ENCODE results near the gene ANKRD55. TPM values are rescaled to one million over a fixed set of nuclear protein-coding genes. Genes with fewer than 3 reads are reported as not detected.

ANKRD55 gene
- total RNA-seq, 1 experiment from 2014 or later: not detected

GRCh38 chr5:56064984-56065383 lies 168.1 kb downstream of the ANKRD55 start:
- DNase-seq: no peak
- Histone ChIP-seq H3K27ac (no peak overlapping the region), H3K4me3 (no peak overlapping the region), H3F3A (ENCODE audit: insufficient read depth, low read depth) (no peaks in the 10 kb centered on the region), H3K79me2 (ENCODE audit: low read depth) (no peaks in the 10 kb centered on the region), H3K36me3 (ENCODE audit: low read depth) (no peaks in the 10 kb centered on the region), H3K4me1 (replicated peaks; ENCODE audit: insufficient read depth) (no peaks in the 10 kb centered on the region), H3K9me3 (ENCODE audit: insufficient read depth, low read depth) (no peaks in the 10 kb centered on the region), H2AFZ (no peak overlapping the region), H3K4me2 (no peak overlapping the region), H3K9me2 (ENCODE audit: insufficient read depth) (no peaks in the 10 kb centered on the region), H4K20me1 (ENCODE audit: insufficient read depth) (no peaks in the 10 kb centered on the region), H3K27me3 (ENCODE audit: insufficient read depth, low read depth) (no peaks in the 10 kb centered on the region)
- intact Hi-C loops (cut with micrococcal nuclease; ENCODE audit: unreplicated experiment): no loop called here
- no peak for TF ChIP-seq EZH2 (IDR thresholded peaks at IDR 0.05; ENCODE audit: low read depth)
- no peak for TF ChIP-seq CTCF (conservative IDR thresholded peaks at IDR 0.05)
- BruUV-seq (replicated peaks): no TSS peak
- CTCF ChIA-PET: no interaction called here
- POLR2A ChIA-PET (ENCODE audit: unreplicated experiment): interaction anchor here (0.5 kb wide), 1 partner anchor 33 kb away, joined by 6 read pairs; no protein-coding TSS in a partner anchor

- Histone ChIP-seq H3K36me3 (ENCODE audit: low read depth) (no peaks in the 10 kb centered on the region), H3K79me2 (ENCODE audit: low read depth) (no peaks in the 10 kb centered on the region), H3K27ac (no peak overlapping the region), H3K27me3 (ENCODE audit: insufficient read depth, low read depth) (no peaks in the 10 kb centered on the region), H3K4me2 (no peak overlapping the region), H3K4me3 (no peak overlapping the region), H3K9me2 (ENCODE audit: insufficient read depth) (no peaks in the 10 kb centered on the region), H3K9me3 (ENCODE audit: insufficient read depth, low read depth) (no peaks in the 10 kb centered on the region), H4K20me1 (ENCODE audit: insufficient read depth) (no peaks in the 10 kb centered on the region), H2AFZ (no peak overlapping the region), H3K4me1 (replicated peaks; ENCODE audit: insufficient read depth) (peaks cover 17% of the 10 kb centered on the region), H3F3A (ENCODE audit: insufficient read depth, low read depth) (peaks cover 12% of the 10 kb centered on the region)
- ChIA-PET CTCF (no interaction called here), POLR2A (ENCODE audit: unreplicated experiment) (no interaction called here)
- intact Hi-C loops (cut with micrococcal nuclease; ENCODE audit: unreplicated experiment): no loop called here
- DNase-seq: no peak
- no TSS peak for BruUV-seq (replicated peaks)
- TF ChIP-seq CTCF (conservative IDR thresholded peaks at IDR 0.05) (no peak), EZH2 (IDR thresholded peaks at IDR 0.05; ENCODE audit: low read depth) (no peak)
Observed at GRCh38 chr5:56060276-56061110, 172.6 kb downstream of the ANKRD55 start.

- Histone ChIP-seq H4K20me1 (ENCODE audit: insufficient read depth) (no peaks in the 10 kb centered on the region), H3K9me3 (ENCODE audit: insufficient read depth, low read depth) (no peaks in the 10 kb centered on the region), H3F3A (ENCODE audit: insufficient read depth, low read depth) (peaks cover 12% of the 10 kb centered on the region), H3K4me1 (replicated peaks; ENCODE audit: insufficient read depth) (peaks cover 17% of the 10 kb centered on the region), H3K36me3 (ENCODE audit: low read depth) (no peaks in the 10 kb centered on the region), H3K27ac (no peak overlapping the region), H3K79me2 (ENCODE audit: low read depth) (no peaks in the 10 kb centered on the region), H2AFZ (no peak overlapping the region), H3K9me2 (ENCODE audit: insufficient read depth) (no peaks in the 10 kb centered on the region), H3K4me2 (no peak overlapping the region), H3K27me3 (ENCODE audit: insufficient read depth, low read depth) (no peaks in the 10 kb centered on the region), H3K4me3 (no peak overlapping the region)
- TF ChIP-seq CTCF (conservative IDR thresholded peaks at IDR 0.05) (no peak), EZH2 (IDR thresholded peaks at IDR 0.05; ENCODE audit: low read depth) (no peak)
- intact Hi-C loops (cut with micrococcal nuclease; ENCODE audit: unreplicated experiment): no loop called here
- ChIA-PET CTCF (no interaction called here), POLR2A (ENCODE audit: unreplicated experiment) (no interaction called here)
- BruUV-seq (replicated peaks): no TSS peak
- DNase-seq: no peak
Observed at GRCh38 chr5:56059854-56060253, 173.3 kb downstream of the ANKRD55 start.

All from PC-9 (cell line).